NCI-H146 (cell line): ENCODE data around the gene CDK8.

Experiments
- DNase-seq: peaks from one replicate; lab custom pipeline; 2025; lab: John Stamatoyannopoulos, UW

The CDK8 gene

DNA sequence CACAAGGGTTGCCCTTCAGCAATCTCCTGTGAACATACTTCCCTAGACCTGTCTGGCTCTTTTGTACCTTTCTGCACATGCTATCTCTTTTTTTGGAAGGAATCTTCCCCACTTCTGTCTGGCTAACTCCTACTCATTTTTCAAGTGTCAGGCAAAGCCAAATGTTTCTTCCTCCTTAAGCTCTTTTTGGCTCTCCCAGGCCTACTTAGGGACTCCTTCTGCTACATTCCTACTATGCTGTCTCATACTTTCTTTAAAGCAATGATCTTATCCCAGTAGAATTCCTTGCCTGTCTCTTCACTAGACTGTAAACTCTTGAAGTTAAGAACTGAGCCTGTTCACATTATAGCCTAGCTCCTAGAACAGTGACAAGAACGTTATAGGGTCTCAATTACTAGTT lies 188.6 kb downstream of the CDK8 start:
- DNase-seq = no peak

DNA sequence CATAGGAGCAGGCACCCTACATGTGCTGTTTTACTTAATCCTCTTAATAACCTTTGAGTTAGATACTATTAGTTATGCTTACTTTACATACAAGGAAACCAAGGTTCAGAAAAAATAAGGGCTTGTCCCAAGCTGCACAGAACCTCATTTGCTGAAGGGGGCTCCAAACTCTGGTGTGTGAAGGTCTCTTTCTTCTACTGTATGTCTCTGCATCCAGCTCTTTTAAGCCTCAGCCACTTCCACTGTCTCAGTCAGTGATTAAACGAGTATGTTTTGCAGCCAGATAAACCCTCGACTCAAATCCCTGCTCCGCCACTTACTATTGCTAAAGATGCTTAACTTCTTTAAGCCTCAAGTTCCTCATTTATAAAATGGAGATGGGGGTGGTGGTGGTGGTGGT lies 191.2 kb downstream of the CDK8 start:
- no peak for DNase-seq

DNA sequence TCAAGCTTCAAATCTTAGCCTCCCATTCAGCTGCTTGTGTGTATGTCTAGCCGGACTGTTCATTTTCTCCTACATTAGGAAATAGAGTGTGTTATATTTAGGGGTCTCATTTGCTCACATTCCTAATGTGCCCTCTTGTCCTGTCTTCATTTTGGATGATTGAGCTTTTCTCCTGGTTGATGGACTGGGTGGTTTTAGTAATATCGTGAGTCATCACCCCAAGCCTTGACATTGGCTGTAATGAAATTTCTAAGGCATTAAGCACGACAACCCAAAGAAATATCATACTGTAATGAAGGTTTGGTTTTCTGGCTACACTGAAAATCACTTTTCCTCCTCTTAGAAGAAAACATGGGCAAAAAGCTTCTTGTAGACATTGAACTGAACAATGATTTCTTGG lies 192.8 kb downstream of the CDK8 start:
- DNase-seq = no peak

DNA sequence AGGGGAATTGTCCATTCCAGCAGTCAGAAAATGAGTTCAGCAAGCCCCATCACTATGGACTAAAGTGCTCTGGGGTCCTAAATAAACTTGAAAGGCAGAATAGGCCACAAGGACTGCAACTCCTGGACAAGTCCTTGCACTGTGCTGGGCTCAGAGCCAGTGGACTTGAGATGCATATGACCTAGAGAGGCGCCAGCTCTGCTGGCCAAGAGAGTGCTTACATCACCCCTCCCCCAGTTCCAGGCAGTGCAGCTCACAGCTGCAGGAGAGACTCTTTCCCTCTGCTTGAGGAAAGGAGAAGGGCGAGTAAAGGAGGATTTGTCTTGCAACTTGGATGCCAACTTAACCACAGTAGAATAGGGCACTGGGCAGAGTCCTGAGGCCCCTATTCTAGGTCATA lies 194.1 kb downstream of the CDK8 start:
- no peak for DNase-seq

DNA sequence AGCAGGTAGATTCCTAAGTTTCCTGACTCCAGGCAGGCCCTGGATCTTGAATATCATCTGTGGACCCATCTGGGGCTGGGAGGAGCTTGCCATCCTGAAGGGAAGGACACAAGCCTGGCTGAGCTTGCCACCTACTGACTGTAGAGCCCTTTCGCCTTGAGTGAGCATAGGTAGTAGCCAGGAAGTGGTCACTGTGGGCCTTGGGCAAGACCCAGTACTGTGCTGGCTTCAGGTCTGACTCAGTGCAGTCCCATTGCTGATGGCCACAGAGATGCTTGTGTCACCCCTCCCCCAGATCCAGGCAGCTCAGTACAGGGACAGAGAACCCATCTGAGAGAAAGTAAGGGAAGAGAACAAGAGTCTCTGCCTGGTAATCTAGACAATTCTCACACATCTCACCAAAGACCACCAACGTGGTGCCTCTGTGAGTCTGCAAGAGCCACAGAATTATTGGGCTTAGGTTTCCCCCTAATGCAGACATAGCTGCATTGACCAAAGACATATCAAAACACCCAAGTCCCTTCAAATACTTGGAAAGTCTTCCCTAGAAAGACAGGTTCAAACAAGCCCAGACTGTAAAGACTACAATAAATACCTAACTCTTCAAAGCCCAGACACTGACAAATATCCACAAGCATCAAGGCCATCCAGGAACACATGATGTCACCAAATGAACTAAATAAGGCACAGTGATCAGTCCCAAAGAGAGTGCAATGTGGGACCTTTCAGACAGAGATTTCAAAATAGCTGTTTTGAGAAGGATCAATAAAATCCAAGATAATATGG lies 195.3 kb downstream of the CDK8 start:
- no peak for DNase-seq
